HEK293 (cell line): ENCODE measurements around the gene DDR1.

Experiments
- EGR2 ChIP-seq: fragments of 450-650 bp; formaldehyde crosslinking; IDR thresholded peaks from 2 replicates; pipeline ENCODE4 v1.5.1; 2016; ENCODE audit warnings: low read depth, missing biosample characterization, missing genetic modification characterization
- FEZF1 ChIP-seq: fragments of 450-650 bp; formaldehyde crosslinking; IDR thresholded peaks from 2 replicates; pipeline ENCODE4 v1.5.1; 2016; ENCODE audit warnings: missing biosample characterization, missing genetic modification characterization
- KLF1 ChIP-seq: fragments of 450-650 bp; formaldehyde crosslinking; IDR thresholded peaks from 2 replicates; pipeline ENCODE4 v1.5.1; 2016; ENCODE audit warnings: missing biosample characterization, missing genetic modification characterization
- KLF10 ChIP-seq: fragments of 450-650 bp; IDR thresholded peaks from 2 replicates; pipeline ENCODE4 v1.5.1; 2018; ENCODE audit warnings: missing biosample characterization, mild to moderate bottlenecking, missing genetic modification characterization
- KLF9 ChIP-seq: fragments of 450-650 bp; formaldehyde crosslinking; IDR thresholded peaks from 2 replicates; pipeline ENCODE4 v1.5.1; 2016; ENCODE audit warnings: missing biosample characterization, missing genetic modification characterization, low read depth
- PRDM10 ChIP-seq: fragments of 450-650 bp; formaldehyde crosslinking; IDR thresholded peaks from 2 replicates; pipeline ENCODE4 v1.5.1; 2016; ENCODE audit warnings: missing biosample characterization, missing genetic modification characterization
- SP3 ChIP-seq: fragments of 450-650 bp; formaldehyde crosslinking; IDR thresholded peaks from 2 replicates; pipeline ENCODE4 v1.5.1; 2016; ENCODE audit warnings: missing biosample characterization, missing genetic modification characterization
- TSHZ1 ChIP-seq: fragments of 450-650 bp; formaldehyde crosslinking; IDR thresholded peaks from 2 replicates; pipeline ENCODE4 v1.5.1; 2016; ENCODE audit warnings: missing biosample characterization, missing genetic modification characterization, borderline replicate concordance
- ZBTB17 ChIP-seq: fragments of 450-650 bp; formaldehyde crosslinking; IDR thresholded peaks from 2 replicates; pipeline ENCODE4 v1.5.1; 2016; ENCODE audit warnings: missing biosample characterization, missing genetic modification characterization
- ZFP3 ChIP-seq: fragments of 450-650 bp; formaldehyde crosslinking; IDR thresholded peaks from 2 replicates; pipeline ENCODE4 v1.5.1; 2016; ENCODE audit warnings: low read depth, missing biosample characterization, missing genetic modification characterization
- ZNF169 ChIP-seq: fragments of 450-650 bp; formaldehyde crosslinking; IDR thresholded peaks from 2 replicates; pipeline ENCODE4 v1.5.1; 2016; ENCODE audit warnings: missing biosample characterization, missing genetic modification characterization
- ZNF350 ChIP-seq: fragments of 450-650 bp; formaldehyde crosslinking; IDR thresholded peaks from 2 replicates; pipeline ENCODE4 v1.5.0; 2017; ENCODE audit warnings: missing biosample characterization, mild to moderate bottlenecking, missing genetic modification characterization
- ZNF426 ChIP-seq: fragments of 450-650 bp; formaldehyde crosslinking; IDR thresholded peaks from 2 replicates; pipeline ENCODE4 v1.5.1; 2017; ENCODE audit warnings: missing biosample characterization, missing genetic modification characterization, mild to moderate bottlenecking, inconsistent platforms, moderate library complexity
- ZNF518A ChIP-seq: fragments of 450-650 bp; formaldehyde crosslinking; conservative IDR thresholded peaks from 2 replicates; pipeline ENCODE4 v1.5.1; 2016; ENCODE audit warnings: low read depth, missing biosample characterization, missing genetic modification characterization
- ZNF600 ChIP-seq: fragments of 450-650 bp; formaldehyde crosslinking; IDR thresholded peaks from 2 replicates; pipeline ENCODE4 v1.5.1; 2016; ENCODE audit warnings: missing biosample characterization, missing genetic modification characterization
- ZNF629 ChIP-seq: fragments of 450-650 bp; formaldehyde crosslinking; IDR thresholded peaks from 2 replicates; pipeline ENCODE4 v1.5.1; 2017; ENCODE audit warnings: missing biosample characterization, missing genetic modification characterization
- ZNF707 ChIP-seq: fragments of 450-650 bp; formaldehyde crosslinking; IDR thresholded peaks from 2 replicates; pipeline ENCODE4 v1.5.1; 2016; ENCODE audit warnings: missing biosample characterization, missing genetic modification characterization
- ZNF785 ChIP-seq: fragments of 450-650 bp; formaldehyde crosslinking; IDR thresholded peaks from 2 replicates; pipeline ENCODE4 v1.5.1; 2016; ENCODE audit warnings: missing biosample characterization, missing genetic modification characterization
- ZSCAN16 ChIP-seq: fragments of 450-650 bp; formaldehyde crosslinking; IDR thresholded peaks from 2 replicates; pipeline ENCODE4 v1.5.1; 2016; ENCODE audit warnings: missing biosample characterization, missing genetic modification characterization
- ZSCAN18 ChIP-seq: fragments of 450-650 bp; formaldehyde crosslinking; IDR thresholded peaks from 2 replicates; pipeline ENCODE4 v1.5.1; 2016; ENCODE audit warnings: missing biosample characterization, missing genetic modification characterization

Gene DDR1

GRCh38 chr6:30882759-30883684 is 1.3 kb upstream of the DDR1 start (continued):
- no peak for TF ChIP-seq PRDM10 (tag by site-specific recombination)
- no peak for TF ChIP-seq TSHZ1 (tag by site-specific recombination)
- 0 out of 2 replicates have a peak, but pooled peaks have one; percentile 54 for TF ChIP-seq ZNF785
- peak; percentile 92 for TF ChIP-seq ZNF600 (tag by site-specific recombination)
- no peak for TF ChIP-seq KLF9 (tag by site-specific recombination)
- TF ChIP-seq ZFP3 (tag by site-specific recombination): no peak
- no peak for TF ChIP-seq KLF10 (tag by site-specific recombination)
- TF ChIP-seq ZSCAN18 (tag by site-specific recombination): no peak
- no peak for TF ChIP-seq FEZF1 (tag by site-specific recombination)
- no peak for TF ChIP-seq ZNF426 (tag by site-specific recombination)
- no peak for TF ChIP-seq KLF1 (tag by site-specific recombination)
- TF ChIP-seq ZSCAN16: no peak
- peak; percentile 35; the same call in 1 of the 2 replicates for TF ChIP-seq ZBTB17 (tag by site-specific recombination)
- no peak for TF ChIP-seq ZNF350 (tag by site-specific recombination)
- no peak for TF ChIP-seq SP3
- no peak for TF ChIP-seq ZNF629 (tag by site-specific recombination)
- TF ChIP-seq ZNF518A (tag by site-specific recombination): no peak
- no peak for TF ChIP-seq ZNF707 (tag by site-specific recombination)
- peak; percentile 71 for TF ChIP-seq EGR2 (tag by site-specific recombination)
- no peak for TF ChIP-seq ZNF169
